Thymus (tissue), 11 donors: ENCODE results near the gene NBPF4. TPM values are rescaled to one million over a fixed set of nuclear protein-coding genes. Genes with fewer than 3 reads are reported as not detected.
"Not testable (repeated sequence)": the region's sequence is repeated elsewhere in the genome, so short reads cannot be mapped to it uniquely, and the experiment has no call there.

ENCODE experiments used
- DNase-seq, 9 donors: peaks; one replicate each; pipeline ENCODE4 v3.0.0-alpha.2; 2013; ENCODE audit warnings: low spot score in 9 of 9, low read depth in 6 of 9, missing footprints in 1 of 9
- H3K27ac ChIP-seq, 2 donors: one replicate each; pipeline ENCODE4 v1.5.1; 2013; ENCODE audit warnings: control low read depth in 1 of 2, low read depth in 1 of 2, low read length in 1 of 2, mild to moderate bottlenecking in 1 of 2, moderate library complexity in 1 of 2
- H3K27me3 ChIP-seq, 2 donors: one replicate each; pipeline ENCODE4 v1.5.1; 2013; ENCODE audit warnings: low read length in 1 of 2; ENCODE audit not compliant: control insufficient read depth in 2 of 2, insufficient read depth in 1 of 2
- H3K36me3 ChIP-seq, 2 donors: one replicate each; pipeline ENCODE4 v1.5.1; 2013; ENCODE audit warnings: low read length in 1 of 2, mild to moderate bottlenecking in 1 of 2, moderate library complexity in 1 of 2; ENCODE audit not compliant: control insufficient read depth in 2 of 2, insufficient read depth in 2 of 2
- H3K4me1 ChIP-seq, 2 donors: one replicate each; pipeline ENCODE4 v1.5.1; 2013; ENCODE audit warnings: low read length in 2 of 2; ENCODE audit not compliant: control insufficient read depth in 2 of 2, insufficient read depth in 2 of 2
- H3K4me3 ChIP-seq, 2 donors: one replicate each; pipeline ENCODE4 v1.5.1; 2013; ENCODE audit warnings: low read length in 2 of 2, control low read depth in 1 of 2, mild to moderate bottlenecking in 1 of 2
- H3K9me3 ChIP-seq, 2 donors: one replicate each; pipeline ENCODE4 v1.5.1; 2013; ENCODE audit warnings: low read length in 1 of 2, mild to moderate bottlenecking in 1 of 2; ENCODE audit not compliant: control insufficient read depth in 2 of 2, insufficient read depth in 1 of 2
- WGBS: extraction: QIAGEN DNeasy Blood & Tissue Kit; methylation state at CpG from one replicate; pipeline ENCODE4 v1.1.7; 2013; 5-methylcytosine and 5-hydroxymethylcytosine counted together
- polyA plus RNA-seq: library from polyadenylated mRNA; stranded (reverse); fragments of 200-250 nt; gene quantifications from one replicate; pipeline ENCODE4 v1.2.3, GENCODE V29; 2013
- total RNA-seq: library from RNA; stranded (reverse); fragments of 120-200 nt; gene quantifications from one replicate; pipeline ENCODE4 v1.2.4, GENCODE V29; 2013
- donor health status: healthy.

Gene NBPF4
- total and polyA plus RNA-seq, 2 donors, result 0.09 to 0.11 TPM

- 88% methylated on average over 6 of the region's 6 CpGs for WGBS
- not testable (repeated sequence) for DNase-seq, H3K4me3 ChIP-seq, H3K36me3 ChIP-seq, H3K27ac ChIP-seq, H3K4me1 ChIP-seq, H3K27me3 ChIP-seq, H3K9me3 ChIP-seq
Observed at GRCh38 chr1:108216028-108216890, 27.6 kb downstream of the NBPF4 start.

- not testable (repeated sequence) for H3K9me3 ChIP-seq, DNase-seq, H3K36me3 ChIP-seq, H3K4me1 ChIP-seq, H3K27ac ChIP-seq, H3K27me3 ChIP-seq, H3K4me3 ChIP-seq
- WGBS, result 24% methylated on average over 4 of the region's 5 CpGs
Observed at GRCh38 chr1:108214641-108215465, 29.0 kb downstream of the NBPF4 start.

GRCh38 chr1:108211014-108211413 is 32.9 kb downstream of the NBPF4 start:
- H3K4me1 ChIP-seq, result no peaks in the 10 kb centered on the region
- H3K4me3 ChIP-seq, result no peak overlapping the region
- no peaks in the 10 kb centered on the region for H3K9me3 ChIP-seq
- no peak for DNase-seq
- 99% methylated on average over 1 of the region's 1 CpG for WGBS
- H3K27ac ChIP-seq, result no peak overlapping the region
- H3K27me3 ChIP-seq, result no peaks in the 10 kb centered on the region
- no peaks in the 10 kb centered on the region for H3K36me3 ChIP-seq

- no peaks in the 10 kb centered on the region for H3K4me1 ChIP-seq
- H3K9me3 ChIP-seq, result no peaks in the 10 kb centered on the region
- no peaks in the 10 kb centered on the region for H3K27me3 ChIP-seq
- H3K4me3 ChIP-seq, result no peak overlapping the region
- no peak for DNase-seq
- WGBS, result 88% methylated on average over 11 of the region's 11 CpGs
- no peak overlapping the region for H3K27ac ChIP-seq
- no peaks in the 10 kb centered on the region for H3K36me3 ChIP-seq
Observed at GRCh38 chr1:108209456-108210108, 34.3 kb downstream of the NBPF4 start.

- no peak overlapping the region for H3K27ac ChIP-seq
- WGBS, result 81% methylated on average over 11 of the region's 11 CpGs
- H3K4me1 ChIP-seq, result no peaks in the 10 kb centered on the region
- H3K36me3 ChIP-seq, result no peaks in the 10 kb centered on the region
- H3K9me3 ChIP-seq, result no peaks in the 10 kb centered on the region
- no peak overlapping the region for H3K4me3 ChIP-seq
- no peaks in the 10 kb centered on the region for H3K27me3 ChIP-seq
- DNase-seq, result no peak
Observed at GRCh38 chr1:108208724-108209446, 35.0 kb downstream of the NBPF4 start.

GRCh38 chr1:108203582-108203981 is 40.3 kb downstream of the NBPF4 start:
- WGBS, result 95% methylated on average over 3 of the region's 3 CpGs

GRCh38 chr1:108201687-108202086 is 42.2 kb downstream of the NBPF4 start:
- H3K9me3 ChIP-seq, result no peaks in the 10 kb centered on the region
- H3K27me3 ChIP-seq, result peaks cover 0 to 7% of the 10 kb centered on the region in 2 donors
- DNase-seq, result no peak
- peaks cover 0 to 4% of the 10 kb centered on the region in 2 donors for H3K4me1 ChIP-seq
- H3K27ac ChIP-seq, result no peak overlapping the region
- 97% methylated on average over 5 of the region's 5 CpGs for WGBS
- H3K36me3 ChIP-seq, result no peaks in the 10 kb centered on the region
- H3K4me3 ChIP-seq, result no peak overlapping the region

More at GRCh38 chr1:108203582-108203981, 40.3 kb downstream of the NBPF4 start:
- H3K4me3 ChIP-seq, H3K36me3 ChIP-seq, H3K4me1 ChIP-seq, H3K9me3 ChIP-seq, H3K27ac ChIP-seq, DNase-seq, H3K27me3 ChIP-seq: not testable (repeated sequence)

- peaks cover 0 to 4% of the 10 kb centered on the region in 2 donors for H3K4me1 ChIP-seq
- H3K27me3 ChIP-seq, result peaks cover 0 to 7% of the 10 kb centered on the region in 2 donors
- under 1% methylated on average over 10 of the region's 10 CpGs for WGBS
- H3K9me3 ChIP-seq, result no peaks in the 10 kb centered on the region
- H3K4me3 ChIP-seq, result peak overlapping the region; percentile 64 to 94
- H3K36me3 ChIP-seq, result no peaks in the 10 kb centered on the region
- H3K27ac ChIP-seq, result peak overlapping the region; percentile 28 to 81
- DNase-seq, result peak in 6 of 9 donors; percentile 23 to 76 (median 44)
Observed at GRCh38 chr1:108200687-108201051, 43.2 kb downstream of the NBPF4 start.
